Measurements from ENCODE around the gene ZNF367.

ZNF367 gene

GRCh38 chr9:96338299-96338698 is 79.9 kb downstream of the ZNF367 start:
- DNase-seq = no peak
- H3K27me3 Mint-ChIP-seq = no peaks in the 10 kb centered on the region
- no peak for ATAC-seq
- no peaks in the 10 kb centered on the region for H3K9me3 Mint-ChIP-seq
- peaks cover 8% of the 10 kb centered on the region for H3K4me1 Mint-ChIP-seq
- no peak overlapping the region for H3K4me3 Mint-ChIP-seq
- H3K27ac Mint-ChIP-seq = no peak overlapping the region
- peaks cover 1% of the 10 kb centered on the region for H3K36me3 Mint-ChIP-seq (ENCODE audit: low read depth)
